Vagina (tissue), 2 donors: ENCODE measurements around the gene PIK3R5. TPM values are rescaled to one million over a fixed set of nuclear protein-coding genes. Genes with fewer than 3 reads are reported as not detected.

Source experiments
- DNase-seq, 2 donors: peaks; one replicate each; pipeline ENCODE4 v3.0.0-alpha.2; 2017; ENCODE audit errors: extremely low spot score in 2 of 2
- H3K27ac ChIP-seq: fragments of 200-600 bp; sonication (generic); one replicate; pipeline ENCODE4 v1.5.1; 2019
- H3K27me3 ChIP-seq: fragments of 200-600 bp; sonication (generic); one replicate; pipeline ENCODE4 v1.5.1; 2019
- H3K36me3 ChIP-seq, 2 donors: fragments of 200-600 bp; sonication (generic); one replicate each; pipeline ENCODE4 v1.5.1; 2017 to 2019
- H3K4me1 ChIP-seq: fragments of 200-600 bp; sonication (generic); one replicate; pipeline ENCODE4 v1.5.1; 2019
- H3K4me3 ChIP-seq, 2 donors: fragments of 200-600 bp; sonication (generic); 1 replicate in 1 of 2; 2 replicates in 1 of 2; pipeline ENCODE4 v1.5.1; 2016 to 2019
- H3K9me3 ChIP-seq: fragments of 200-600 bp; sonication (generic); one replicate; pipeline ENCODE4 v1.5.1; 2019
- CTCF ChIP-seq, 3 experiments: fragments of 450-650 bp in 2 of 3; fragments of 200-600 bp in 1 of 3; sonication (generic) in 1 of 3; IDR thresholded peaks; one replicate each; pipeline ENCODE4 v1.5.1; 2017 to 2019; ENCODE audit warnings: antibody characterized with exemption in 3 of 3, mild to moderate bottlenecking in 2 of 3, moderate library complexity in 2 of 3
- POLR2A ChIP-seq, 2 donors: fragments of 450-650 bp; IDR thresholded peaks; one replicate each; pipeline ENCODE4 v1.6.1; 2017; ENCODE audit warnings: antibody characterized with exemption in 2 of 2, mild to moderate bottlenecking in 2 of 2, moderate library complexity in 2 of 2
- POLR2AphosphoS5 ChIP-seq, 2 donors: sonication (generic); formaldehyde crosslinking; IDR thresholded peaks; one replicate each; pipeline ENCODE4 v1.9.0; 2017; ENCODE audit warnings: antibody characterized with exemption in 2 of 2, mild to moderate bottlenecking in 2 of 2, low read depth in 1 of 2; ENCODE audit not compliant: insufficient read depth in 1 of 2
- intact Hi-C: fragments of 100-400 bp; cut with DNase I; formaldehyde crosslinking; loops from one replicate; pipeline ENCODE4 v1.15.1; 2023
- total RNA-seq: library from RNA; depleted of rRNA; stranded (reverse); fragments of >200 nt; gene quantifications from one replicate; pipeline ENCODE4 v1.2.3, GENCODE V29; 2016

PIK3R5 gene
- total RNA-seq, 1 donor from 2014 or later: 10.6 TPM

- DNase-seq: peak in 1 of 2 donors; percentile 70
- H3K4me3 ChIP-seq: no peak within 1 kb of the TSS
- TF ChIP-seq CTCF (IDR thresholded peaks at IDR 0.05) (no peak), POLR2A (IDR thresholded peaks at IDR 0.05) (no peak), POLR2AphosphoS5 (IDR thresholded peaks at IDR 0.05; ENCODE audit: insufficient read depth in 1 of 2, low read depth in 1 of 2) (no peak)
These were observed 98.0 kb downstream of the PIK3R5 start, which contains the start of gene PIK3R6 for GRCh38 chr17:8867361-8867981. Gene PIK3R6 (minus strand): TSS chr17:8867674. CDS start chr17:8849794, 17,880 bp downstream.

GRCh38 chr17:8865811-8866210 is 99.7 kb downstream of the PIK3R5 start:
- intact Hi-C loops: no loop called here
- H3K27ac ChIP-seq: no peak overlapping the region
- H3K36me3 ChIP-seq: no peaks in the 10 kb centered on the region
- no peaks in the 10 kb centered on the region for H3K27me3 ChIP-seq
- no peak for DNase-seq
- no peak overlapping the region for H3K4me3 ChIP-seq
- no peaks in the 10 kb centered on the region for H3K9me3 ChIP-seq
- H3K4me1 ChIP-seq: no peaks in the 10 kb centered on the region
- TF ChIP-seq CTCF (IDR thresholded peaks at IDR 0.05) (no peak), POLR2A (IDR thresholded peaks at IDR 0.05) (no peak), POLR2AphosphoS5 (IDR thresholded peaks at IDR 0.05; ENCODE audit: insufficient read depth in 1 of 2, low read depth in 1 of 2) (no peak)

More at GRCh38 chr17:8867361-8867981, 98.0 kb downstream of the PIK3R5 start, which contains the start of gene PIK3R6:
- H3K4me1 ChIP-seq: no peaks in the 10 kb centered on the region
- H3K36me3 ChIP-seq: no peaks in the 10 kb centered on the region
- no peaks in the 10 kb centered on the region for H3K27me3 ChIP-seq
- intact Hi-C loops: no loop called here
- H3K9me3 ChIP-seq: no peaks in the 10 kb centered on the region
- no peak within 1 kb of the TSS for H3K27ac ChIP-seq

DNA sequence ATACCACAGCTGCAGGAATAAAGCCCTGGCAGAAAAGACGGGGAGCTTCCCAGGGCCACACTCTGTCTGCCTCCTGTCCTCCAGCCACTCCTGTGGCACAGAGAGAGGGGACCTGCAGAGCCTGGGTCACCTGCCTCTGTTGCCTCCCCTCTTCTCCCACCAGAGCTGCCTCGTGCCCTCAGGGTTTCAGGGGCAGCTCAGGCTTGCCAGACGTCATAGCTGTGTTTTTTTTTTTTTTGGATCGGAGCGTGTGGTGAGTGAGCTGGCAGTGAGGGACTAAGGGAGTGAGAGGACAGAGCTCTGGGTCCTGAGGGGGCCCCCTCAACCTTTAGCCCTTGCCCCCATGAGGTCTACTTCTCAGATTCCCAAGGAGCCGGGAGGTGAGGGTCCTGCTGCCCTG is 100.1 kb downstream of the PIK3R5 start:
- TF ChIP-seq POLR2A (IDR thresholded peaks at IDR 0.05) (no peak), POLR2AphosphoS5 (IDR thresholded peaks at IDR 0.05; ENCODE audit: insufficient read depth in 1 of 2, low read depth in 1 of 2) (no peak), CTCF (IDR thresholded peaks at IDR 0.05) (no peak)
- DNase-seq: no peak
- H3K4me3 ChIP-seq: no peak overlapping the region
- H3K36me3 ChIP-seq: no peaks in the 10 kb centered on the region
- H3K27ac ChIP-seq: no peak overlapping the region
- intact Hi-C loops: no loop called here
- no peaks in the 10 kb centered on the region for H3K4me1 ChIP-seq
- no peaks in the 10 kb centered on the region for H3K9me3 ChIP-seq
- H3K27me3 ChIP-seq: no peaks in the 10 kb centered on the region

DNA sequence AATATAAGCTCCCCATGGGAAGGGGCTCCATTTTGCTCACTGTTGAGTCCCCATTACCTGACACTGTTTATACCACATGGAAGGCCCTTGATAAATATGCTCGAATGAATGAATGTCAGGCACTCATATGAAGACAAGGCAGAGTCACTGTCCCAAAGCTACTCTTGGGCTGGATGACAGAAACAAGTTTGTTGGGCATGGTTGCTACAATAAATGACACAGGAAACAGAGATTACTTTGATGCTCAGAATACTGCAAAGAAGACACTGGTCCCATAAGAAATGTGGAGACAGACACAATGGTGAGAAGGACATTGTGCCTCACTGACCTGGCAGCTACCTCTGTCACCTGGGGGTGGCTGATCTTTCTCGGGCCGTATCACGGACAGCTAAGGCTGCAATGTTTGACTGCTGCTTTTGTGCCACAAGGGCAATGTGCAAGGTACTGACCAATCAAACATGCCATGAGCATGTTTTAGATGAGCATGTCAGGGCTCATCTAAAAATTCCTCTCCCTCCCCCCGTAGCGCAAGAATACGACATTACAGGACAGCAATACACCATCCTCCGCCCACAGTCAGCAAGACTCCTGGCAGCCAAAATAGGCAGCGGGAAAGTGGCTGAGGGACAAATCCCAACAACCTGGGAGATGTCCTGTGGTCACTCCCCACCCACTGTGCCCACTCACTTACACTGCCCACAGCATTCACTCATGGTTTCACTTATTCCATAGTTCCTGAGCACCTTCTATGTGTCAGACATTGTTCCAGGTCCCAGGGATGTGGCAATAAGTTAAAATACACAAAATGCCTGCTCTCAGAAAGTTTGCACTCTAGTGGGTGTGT is 103.1 kb downstream of the PIK3R5 start:
- H3K36me3 ChIP-seq: no peaks in the 10 kb centered on the region
- no peak overlapping the region for H3K4me3 ChIP-seq
- no peak for DNase-seq
- H3K27ac ChIP-seq: no peak overlapping the region
- intact Hi-C loops: no loop called here
- H3K9me3 ChIP-seq: no peaks in the 10 kb centered on the region
- H3K27me3 ChIP-seq: no peaks in the 10 kb centered on the region
- TF ChIP-seq POLR2A (IDR thresholded peaks at IDR 0.05) (no peak), CTCF (IDR thresholded peaks at IDR 0.05) (no peak), POLR2AphosphoS5 (IDR thresholded peaks at IDR 0.05; ENCODE audit: insufficient read depth in 1 of 2, low read depth in 1 of 2) (no peak)
- no peaks in the 10 kb centered on the region for H3K4me1 ChIP-seq
